Right hindlimb (tissue), 1 donor: ENCODE measurements around the gene ADCY3.
"Not testable (repeated sequence)": the region's sequence is repeated elsewhere in the genome, so short reads cannot be mapped to it uniquely, and the experiment has no call there.

Experiments used
- DNase-seq: peaks from one replicate; pipeline ENCODE4 v3.0.0-alpha.2; 2018

Gene ADCY3

DNA sequence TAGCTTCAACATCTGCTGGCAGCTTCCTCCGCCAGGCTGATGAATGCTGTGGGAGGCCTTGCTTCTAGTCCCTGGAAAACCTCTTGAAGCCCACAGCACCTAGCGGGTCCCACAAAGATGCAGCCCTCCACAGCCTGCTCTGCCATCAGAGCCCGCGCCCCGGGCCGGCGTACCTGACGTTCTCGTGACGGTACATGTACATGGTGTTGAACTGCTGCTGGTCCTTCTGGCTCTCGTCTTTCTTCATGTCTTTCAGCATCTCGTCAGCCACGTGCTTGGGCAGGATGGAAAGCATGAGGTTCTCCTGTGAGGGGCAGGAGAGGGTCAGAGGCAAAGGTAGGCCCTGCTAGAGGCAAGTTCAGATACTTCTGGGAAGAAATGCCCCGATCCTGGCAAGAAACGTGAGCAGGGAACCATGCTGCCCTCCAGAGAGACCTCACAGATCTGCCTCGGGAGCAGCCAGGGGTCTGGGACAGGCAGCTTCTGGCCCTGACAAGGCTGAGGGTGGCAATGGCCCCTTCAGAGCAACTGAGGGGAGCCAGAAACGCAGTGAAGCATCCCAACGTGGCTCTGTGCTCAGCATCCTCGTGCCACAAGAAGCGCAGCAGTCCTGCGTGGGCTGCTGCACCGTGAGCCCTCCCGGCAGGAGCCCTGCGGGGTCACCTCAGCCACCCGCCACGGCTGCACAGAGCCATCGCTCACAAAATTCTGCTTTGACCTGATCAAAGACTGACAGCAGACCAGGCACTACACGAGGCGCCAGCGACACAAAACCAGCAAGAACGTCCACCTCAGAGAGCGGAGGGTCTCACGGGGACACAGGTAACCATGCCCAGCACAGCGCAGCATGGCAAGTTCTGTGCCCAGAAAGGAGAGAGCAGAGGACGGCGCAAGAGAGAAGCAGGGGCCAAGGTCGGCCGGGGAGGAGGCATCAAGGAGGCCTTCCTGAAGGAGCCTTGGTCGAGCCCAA lies 77.7 kb downstream of the ADCY3 start:
- DNase-seq = peak; percentile 11

DNA sequence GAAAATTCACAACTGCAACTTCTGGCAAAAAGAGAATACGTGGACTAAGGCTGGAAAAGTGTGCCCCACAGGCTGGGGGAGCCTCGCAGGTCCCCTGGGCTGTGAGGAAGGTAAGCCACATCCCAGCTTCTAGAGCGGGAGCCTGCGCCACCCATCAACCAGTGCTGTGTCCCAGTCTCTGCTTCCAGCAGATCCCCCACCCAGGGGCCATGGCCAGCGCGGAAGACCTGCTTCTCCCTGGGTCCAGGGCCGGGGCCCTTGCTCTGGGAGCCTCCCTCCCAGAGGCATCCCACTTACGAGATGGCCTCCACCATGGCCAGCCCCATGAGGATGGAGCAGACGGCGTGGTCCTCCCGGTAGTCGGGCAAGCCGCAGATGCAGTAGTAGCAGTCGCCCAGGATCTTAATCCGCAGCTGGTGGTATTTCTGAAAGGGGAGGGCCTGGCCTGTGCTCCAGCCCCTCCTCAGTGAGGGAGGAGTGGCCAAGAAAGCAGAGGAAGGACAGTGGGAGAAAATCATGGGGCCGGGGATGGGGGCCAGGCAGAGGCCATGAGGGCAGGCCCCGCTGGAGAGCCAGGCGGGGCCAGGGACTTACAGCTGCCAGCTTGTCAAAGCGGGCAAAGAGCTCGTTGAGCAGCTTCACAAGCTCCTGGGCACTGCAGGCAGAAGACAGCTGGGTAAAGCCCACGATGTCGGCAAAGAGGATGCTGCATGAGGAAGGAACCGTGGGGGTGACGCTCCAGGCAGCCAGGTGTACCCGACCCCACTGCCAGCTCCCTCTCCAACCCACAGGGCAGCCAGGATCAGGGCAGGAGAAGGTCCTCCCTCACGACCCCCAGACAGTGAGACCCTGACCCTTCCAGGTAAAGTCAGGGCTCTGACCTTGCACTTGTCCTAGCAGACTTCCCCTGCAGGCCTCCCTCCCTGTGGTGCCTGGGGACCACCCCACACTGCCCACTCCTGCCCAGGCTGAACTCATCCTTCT lies 78.8 kb downstream of the ADCY3 start:
- DNase-seq = no peak

DNA sequence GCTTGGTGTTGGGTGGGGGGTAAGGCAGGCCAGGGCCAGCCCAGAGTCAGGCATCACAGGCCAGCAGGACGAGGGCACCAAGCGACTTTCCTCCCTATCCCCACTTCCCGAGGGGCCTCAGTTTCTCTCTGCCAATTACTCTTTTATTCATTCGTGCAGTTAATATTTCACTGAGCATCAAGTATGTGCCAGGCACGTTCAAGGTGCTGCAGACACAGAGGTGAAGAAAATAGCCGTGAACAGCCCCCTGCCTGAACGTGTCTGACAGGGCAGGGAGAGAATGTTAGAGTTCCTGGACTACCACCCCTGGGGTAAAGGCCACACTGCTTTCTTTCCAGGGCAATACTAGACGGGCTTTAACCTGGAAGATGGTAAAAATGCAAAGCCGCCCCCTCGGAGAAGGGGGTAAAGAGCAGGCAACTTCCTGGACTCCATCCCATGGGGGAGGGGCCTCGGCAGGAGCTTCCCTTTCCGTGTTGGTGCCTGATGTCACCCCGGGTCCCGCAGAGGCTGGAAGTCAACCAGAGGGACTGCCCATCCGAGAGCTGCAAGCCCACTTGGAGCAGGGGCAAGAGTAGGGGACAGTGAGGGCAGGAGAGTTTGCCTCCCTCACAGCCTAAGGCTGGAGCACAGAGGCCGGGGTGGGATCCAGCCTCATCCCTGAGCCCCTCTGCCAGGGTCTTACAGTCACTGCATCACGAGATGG lies 79.7 kb downstream of the ADCY3 start:
- no peak for DNase-seq

DNA sequence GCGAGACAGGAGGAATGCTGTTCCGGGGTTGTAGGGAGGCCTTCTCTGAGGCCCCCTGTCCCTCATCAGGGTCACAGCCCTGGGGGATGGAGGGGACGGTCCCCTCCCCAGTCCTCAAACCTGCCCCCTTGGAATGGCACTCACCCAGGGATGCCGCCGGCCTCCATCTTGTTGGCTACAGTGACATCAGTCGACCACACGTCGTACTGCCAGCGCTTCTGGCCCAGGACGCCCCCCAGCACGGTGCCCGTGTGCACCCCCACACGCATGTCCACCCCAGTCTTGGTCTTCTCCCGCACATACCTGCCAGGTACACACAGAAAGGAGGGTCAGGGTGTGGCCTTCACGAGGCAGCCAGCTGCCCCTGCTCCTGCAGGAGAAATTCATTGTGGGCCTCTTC lies 80.3 kb downstream of the ADCY3 start:
- no peak for DNase-seq

DNA sequence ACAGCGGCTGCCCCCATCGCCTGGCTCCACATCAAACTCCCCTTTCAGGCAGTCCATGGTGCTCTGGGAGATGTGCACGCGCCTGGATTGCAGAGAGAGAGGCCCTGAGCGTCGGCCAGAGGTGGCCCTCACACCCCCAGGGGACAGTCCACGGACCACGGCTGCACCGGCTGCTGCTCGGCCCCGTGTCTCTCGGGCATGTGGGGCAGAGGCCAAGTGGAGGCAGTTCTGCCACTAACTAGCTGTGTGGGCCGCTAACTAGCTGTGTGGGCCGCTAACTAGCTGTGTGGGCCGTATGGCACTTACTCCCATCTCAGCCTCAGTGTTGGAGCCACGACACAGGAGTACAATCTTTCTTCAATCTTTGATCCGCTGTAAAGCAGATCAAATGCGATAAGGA lies 81.5 kb downstream of the ADCY3 start:
- no peak for DNase-seq

DNA sequence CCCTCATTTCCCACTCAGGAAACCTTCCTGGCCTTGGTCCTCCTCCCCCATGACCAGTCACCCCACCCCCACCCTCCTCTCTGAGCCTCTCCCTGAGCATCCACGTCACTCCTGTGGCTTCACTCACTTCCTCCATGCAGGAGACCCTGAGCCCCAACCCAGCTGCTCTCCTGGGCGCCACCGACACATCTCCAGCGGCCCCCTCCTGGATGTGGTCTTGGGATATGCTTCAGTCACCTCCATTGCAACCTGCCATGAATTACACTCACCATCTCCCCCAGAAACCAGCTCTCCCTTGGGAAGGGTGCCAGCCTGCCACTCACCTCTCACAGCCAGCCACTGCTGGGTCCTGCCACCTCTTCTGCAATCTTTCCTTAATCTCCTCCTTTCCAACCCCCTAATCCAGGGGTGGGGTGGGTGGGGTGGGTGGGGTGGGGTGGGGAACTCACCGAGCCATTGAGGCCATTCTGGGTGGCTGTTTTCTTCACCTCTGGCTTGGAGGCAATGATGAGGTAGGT lies 82.0 kb downstream of the ADCY3 start:
- DNase-seq = no peak

DNA sequence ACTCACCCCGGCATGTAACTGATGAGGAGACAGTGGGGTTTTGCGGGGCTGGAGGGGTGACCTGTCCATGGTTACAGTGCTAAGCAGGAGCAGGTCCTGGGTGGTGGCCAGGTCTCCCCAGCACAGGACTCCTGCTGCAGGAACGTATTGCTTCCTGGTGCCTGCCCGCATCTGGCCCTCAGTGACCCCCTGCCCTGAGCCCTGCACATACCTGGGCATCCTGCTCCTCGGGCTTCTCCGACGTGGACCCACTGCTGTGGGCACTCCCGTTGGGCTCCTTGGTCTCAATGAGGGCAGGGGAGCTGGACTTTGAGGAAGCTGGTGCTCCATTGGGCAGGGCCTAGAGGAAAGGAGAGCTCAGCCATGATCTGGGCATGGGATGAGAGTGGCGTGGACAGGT lies 83.3 kb downstream of the ADCY3 start:
- no peak for DNase-seq

DNA sequence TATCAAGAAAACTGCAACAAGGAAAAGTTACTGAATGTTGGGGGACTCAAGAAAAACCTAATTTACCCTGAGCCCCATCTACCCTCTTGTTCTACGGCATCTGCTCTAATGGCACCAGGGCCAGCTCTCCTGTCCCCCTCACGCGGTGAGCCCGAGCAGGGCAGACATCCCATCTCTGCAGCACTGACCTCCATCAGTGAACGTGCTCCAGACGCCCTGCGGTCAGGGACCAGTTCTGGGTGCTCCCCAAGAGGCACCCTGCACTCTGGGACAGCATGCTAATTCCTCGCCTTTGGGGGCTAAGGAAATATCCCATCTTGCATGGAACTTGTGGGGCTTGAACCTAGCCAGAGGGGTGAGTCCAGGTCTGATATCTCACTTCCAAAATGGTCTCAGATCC lies 83.8 kb downstream of the ADCY3 start:
- no peak for DNase-seq

DNA sequence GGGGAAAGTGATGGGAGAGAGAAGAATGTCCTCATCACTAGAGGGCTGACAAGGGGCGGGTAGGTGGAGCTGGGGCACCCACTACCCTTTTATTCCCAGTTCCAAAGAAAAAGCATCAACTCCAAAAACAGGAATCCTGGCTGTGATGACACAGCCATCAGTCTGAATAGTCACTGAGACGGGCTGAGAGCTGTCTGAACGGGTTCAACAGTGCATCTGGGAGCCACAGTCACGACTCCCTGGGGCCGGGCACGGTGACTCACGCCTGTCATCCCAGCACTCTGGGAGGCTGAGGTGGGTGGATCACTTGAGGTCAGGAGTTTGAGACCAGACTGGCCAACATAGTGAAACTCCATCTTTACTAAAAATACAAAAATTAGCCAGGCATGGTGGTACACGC lies 84.6 kb downstream of the ADCY3 start:
- DNase-seq = not testable (repeated sequence)

DNA sequence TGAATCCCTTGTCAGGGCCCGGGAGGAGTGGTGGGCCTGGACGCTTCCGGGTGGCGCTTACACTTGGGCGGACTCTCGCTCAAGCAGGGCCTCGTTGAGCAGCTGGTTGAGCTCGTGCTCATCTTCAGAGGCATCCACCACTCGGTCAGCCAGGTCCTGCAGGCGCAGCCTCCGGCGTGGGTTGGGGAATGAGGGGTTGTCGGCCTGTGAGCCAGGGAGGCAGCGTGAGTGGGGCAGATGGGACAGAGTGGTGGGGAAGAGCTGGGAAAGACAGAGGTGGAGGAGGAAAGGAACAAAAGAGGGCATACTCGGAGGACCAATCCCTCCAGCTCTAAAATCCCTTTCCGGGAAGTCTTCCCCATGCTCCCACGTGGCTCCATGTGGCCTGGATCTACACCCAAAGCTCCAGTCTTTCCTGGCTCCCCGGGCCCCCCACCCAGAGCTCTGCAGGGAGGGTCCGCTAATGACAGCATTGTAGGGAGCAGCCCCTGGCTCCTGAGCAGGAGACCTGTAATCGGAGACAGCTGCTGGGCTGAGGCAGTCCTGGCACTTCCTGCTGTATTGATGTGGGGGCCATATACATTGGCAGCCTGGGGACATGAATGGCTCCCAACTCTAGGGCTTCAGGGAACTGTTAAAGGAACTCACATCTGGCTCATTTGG lies 85.2 kb downstream of the ADCY3 start:
- no peak for DNase-seq

DNA sequence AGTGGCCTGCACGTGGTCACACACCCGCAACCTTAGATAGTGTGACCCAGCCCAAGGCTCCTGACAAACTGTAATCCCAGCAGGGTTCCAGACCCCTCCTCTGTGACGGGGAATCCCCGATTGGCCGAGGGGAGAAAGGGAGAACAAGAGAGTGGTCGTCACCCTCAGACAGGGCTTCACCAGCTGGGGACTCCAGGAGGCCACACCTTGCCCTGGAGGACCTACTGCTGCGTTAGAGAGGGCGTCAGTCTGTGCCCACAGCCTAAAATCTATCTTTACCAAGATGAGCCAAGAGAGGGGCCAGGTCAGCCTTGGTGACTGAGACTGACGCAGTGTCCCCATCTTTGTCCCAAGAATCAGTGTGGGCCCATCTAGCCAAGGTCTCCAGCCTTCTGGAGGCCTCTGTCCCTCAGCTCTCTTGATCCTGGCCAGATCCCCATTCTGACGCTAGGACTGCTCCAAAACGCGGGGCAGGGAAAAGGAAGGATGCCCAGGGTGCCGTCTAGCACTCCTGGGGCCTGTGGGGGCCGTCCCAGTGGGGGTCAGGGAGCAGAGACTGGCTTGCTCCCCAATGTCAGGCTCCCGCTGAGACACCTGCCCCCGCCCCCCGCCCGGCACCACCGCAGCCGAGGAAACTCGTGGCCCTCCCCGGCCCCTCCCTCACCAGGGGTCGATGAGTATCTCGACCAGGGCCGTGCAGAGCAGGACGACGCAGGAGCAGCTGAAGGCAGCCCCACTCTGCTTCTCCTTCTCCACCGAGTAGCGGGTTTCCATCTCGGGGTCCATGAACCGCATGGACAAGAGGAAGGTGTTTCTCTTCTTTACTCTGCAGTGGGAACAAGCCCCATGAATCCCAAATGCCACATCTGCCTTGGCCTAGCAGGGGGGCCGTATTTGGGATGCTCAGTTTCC lies 86.0 kb downstream of the ADCY3 start:
- DNase-seq = no peak

DNA sequence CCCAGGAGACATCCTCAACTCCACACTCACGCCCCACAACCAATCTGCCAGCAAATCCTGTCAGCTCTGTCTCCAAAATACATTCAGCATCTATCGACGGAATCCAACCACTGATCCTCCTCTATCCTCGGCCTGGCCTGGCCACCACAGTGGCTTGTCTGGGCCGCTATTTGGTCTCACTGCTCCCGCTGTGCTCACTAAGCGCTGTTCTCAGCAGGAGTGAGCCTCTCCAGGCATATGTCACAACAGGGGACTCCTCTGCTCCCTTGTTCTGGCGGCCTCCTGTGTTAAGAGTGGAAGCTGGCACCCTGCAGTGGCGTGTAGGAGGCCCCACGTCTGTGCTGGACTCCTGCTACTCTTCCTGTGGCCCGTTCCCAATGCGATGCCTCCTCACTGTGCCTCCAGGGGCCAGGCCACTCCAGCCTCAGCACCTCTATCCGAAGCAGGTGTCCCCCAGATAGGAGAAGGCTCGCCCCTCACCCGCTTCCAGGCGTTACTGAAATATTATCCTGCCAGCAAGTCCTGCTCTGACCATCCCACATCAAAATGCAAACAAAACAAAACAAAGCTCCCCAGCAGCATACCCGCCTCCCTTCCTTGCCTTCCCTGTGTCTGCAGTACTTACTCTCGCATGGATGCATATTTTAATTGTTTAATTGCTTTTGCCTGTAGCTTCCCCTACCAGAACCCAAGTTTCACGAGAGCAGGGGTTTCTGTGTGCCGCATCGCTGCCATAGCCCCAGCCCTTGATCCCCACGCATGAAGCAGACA lies 86.9 kb downstream of the ADCY3 start:
- no peak for DNase-seq

DNA sequence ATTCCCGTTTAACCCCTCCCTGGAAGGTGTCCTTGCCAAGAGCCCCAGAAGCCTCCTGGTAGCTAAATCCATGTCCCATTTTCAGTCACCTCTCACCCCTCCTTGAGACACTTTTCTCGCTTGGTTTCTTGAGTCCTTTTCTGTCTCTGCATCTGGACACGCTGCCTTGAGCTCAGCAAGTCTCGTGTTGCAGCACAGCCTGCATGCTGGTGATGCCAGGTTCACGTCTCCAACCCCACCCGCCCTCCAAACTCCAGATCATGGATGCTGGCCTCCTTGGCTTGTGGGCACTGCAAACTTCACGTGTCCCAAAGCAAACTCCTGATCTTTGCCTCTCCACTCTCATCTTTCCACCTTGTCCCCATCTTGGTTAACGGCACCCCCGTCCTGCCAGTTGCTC lies 87.5 kb downstream of the ADCY3 start:
- DNase-seq = no peak

DNA sequence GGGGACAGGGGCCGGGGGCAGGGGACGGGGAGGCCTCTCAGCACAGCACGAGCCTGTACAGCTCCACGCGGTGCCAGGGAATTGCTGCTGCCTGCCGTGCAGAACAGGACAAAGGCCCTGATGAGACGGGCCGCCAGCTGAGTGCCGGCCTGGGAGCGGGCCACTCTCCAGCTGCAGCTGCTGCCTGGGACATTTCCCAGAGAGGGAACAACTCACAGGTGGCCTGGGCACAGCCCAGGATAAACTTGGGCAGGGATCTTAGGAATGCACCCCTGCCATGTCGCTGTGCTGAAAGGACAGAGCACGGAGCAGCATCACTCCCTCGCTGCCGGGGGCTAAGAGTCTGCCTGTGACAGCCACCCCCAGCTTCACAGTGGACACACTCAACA lies 88.0 kb downstream of the ADCY3 start:
- DNase-seq = peak; percentile 82

DNA sequence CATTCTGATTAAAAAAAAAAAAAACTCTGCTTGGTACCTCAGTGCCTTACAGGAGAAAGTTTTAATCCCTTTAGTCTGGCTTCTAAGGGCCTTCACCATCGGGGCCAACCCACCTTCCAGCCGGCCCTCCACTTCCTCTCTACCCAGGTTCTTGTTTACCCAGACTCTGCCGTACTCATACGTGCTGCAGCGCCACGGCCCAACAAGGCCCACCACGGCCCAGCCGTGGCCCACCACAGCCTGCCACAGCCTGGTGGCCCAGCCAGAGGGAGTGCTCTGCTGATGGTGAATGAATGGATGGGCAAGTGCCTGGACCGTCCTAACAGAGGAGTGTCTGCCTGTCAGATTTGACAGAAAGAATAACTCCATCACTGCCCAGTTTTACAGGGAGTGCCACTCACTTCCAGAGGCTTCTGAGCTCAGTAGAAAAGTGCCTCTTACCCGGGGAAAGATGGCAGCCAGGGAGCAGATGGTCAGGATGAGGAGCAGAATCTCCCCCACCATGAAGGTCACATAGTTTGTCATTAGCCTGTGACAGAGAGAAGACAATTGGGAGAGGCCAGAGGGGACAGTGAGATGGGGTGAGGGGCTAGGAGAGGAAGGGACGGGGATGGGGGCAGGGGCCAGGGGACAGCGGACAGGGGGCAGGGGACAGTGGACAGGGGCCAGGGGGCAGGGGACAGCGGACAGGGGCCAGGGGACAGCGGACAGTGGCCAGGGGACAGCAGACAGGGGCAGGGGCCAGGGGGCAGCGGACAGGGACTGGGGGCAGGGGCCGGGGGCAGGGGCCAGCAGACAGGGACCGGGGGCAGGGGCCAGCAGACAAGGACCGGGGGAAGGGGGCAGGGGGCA lies 88.6 kb downstream of the ADCY3 start:
- no peak for DNase-seq

DNA sequence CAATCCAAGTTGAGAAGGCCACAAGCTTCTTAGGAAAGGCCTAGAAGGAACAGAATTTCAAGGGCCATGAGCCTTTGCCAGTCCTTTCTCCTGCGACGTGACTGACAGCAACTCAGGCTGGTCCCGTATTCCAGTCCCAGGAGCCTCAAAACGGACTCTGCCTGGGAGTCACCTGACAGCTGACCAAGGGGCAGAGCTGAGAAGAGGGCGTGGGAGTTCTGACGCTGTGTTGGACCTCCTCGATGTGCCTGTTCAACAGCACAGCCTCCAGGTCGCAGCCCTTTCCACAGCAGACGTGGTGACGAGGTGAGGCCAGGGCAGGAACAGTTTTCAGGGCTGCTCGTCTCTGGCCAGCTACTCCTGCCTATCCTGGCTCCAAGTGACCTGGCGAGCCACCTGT lies 89.3 kb downstream of the ADCY3 start:
- DNase-seq = no peak

DNA sequence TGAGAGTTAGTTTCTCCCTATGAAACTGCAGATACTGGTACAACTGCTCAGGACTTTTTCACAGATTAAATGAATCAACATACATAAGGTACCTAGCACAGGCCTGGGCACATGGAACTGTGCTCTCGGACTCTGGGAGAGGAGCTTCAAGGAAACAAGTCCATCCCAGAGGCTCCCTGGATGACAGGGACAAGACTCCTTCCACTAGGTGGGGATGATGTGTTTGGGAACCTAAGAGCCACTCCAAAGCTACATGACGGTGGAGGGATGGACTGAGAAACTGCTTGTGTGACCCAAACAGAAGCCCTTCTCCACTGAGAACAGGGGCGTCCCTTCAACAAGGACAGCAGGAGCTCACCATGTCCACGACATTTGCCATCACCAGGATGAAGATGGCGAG lies 89.7 kb downstream of the ADCY3 start:
- DNase-seq = no peak

DNA sequence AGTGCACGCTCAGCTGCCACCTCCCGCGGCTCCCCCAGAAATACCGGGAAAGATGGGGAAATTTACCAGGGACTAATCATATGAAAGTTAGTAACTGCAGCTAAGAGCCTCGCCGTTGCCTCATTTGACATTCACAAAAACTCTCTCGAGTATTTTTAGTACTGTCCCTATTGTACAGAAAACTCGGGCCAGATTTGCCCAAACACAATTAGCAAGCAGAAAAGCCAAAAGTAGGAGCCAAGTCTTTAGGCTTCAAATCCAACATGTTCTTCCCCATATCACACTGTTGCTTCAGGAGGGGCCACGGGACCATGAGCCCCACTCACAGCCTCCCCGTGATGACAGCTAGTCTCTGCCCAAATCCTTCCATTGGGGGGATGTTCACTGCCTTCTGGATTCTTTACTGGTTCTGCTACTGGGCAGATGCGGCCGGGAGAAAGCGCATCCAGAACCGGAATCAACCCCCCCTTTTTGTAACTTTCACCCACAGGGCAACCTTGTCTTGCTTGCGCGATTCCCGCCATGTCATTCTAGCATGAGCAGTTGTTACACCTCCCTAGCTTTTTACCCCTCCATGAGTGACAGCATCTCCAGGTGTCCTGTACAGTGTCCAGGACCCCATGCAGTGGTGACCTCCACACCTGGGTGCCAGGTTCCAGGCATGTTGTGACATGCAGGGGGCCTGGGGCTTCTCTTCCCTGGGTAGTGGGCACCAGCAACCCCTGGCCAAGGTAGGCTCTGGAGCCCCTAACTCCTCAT lies 91.6 kb downstream of the ADCY3 start:
- DNase-seq = no peak
